IPS-15b (cell line): ENCODE measurements around the gene HSFX4.
"Not testable (repeated sequence)": the region's sequence is repeated elsewhere in the genome, so short reads cannot be mapped to it uniquely, and the experiment has no call there.

Experiments
- H3K27me3 ChIP-seq: one replicate; pipeline ENCODE4 v1.6.1; 2013; ENCODE audit warnings: low read length; ENCODE audit not compliant: control insufficient read depth, insufficient read depth
- H3K36me3 ChIP-seq: one replicate; pipeline ENCODE4 v1.6.1; 2013; ENCODE audit warnings: low read length; ENCODE audit not compliant: control insufficient read depth, insufficient read depth
- H3K4me1 ChIP-seq: one replicate; pipeline ENCODE4 v1.6.1; 2013; ENCODE audit warnings: mild to moderate bottlenecking, low read length; ENCODE audit not compliant: control insufficient read depth, insufficient read depth
- H3K4me3 ChIP-seq: one replicate; pipeline ENCODE4 v1.5.1; 2013; ENCODE audit warnings: low read depth, low read length
- H3K9ac ChIP-seq: one replicate; pipeline ENCODE4 v1.6.1; 2013; ENCODE audit warnings: low read depth, mild to moderate bottlenecking, low read length
- H3K9me3 ChIP-seq: one replicate; pipeline ENCODE4 v1.6.1; 2013; ENCODE audit warnings: mild to moderate bottlenecking, low read length; ENCODE audit not compliant: control insufficient read depth, insufficient read depth

Gene HSFX4

GRCh38 chrX:149924434-149924833 is 4.9 kb upstream of the HSFX4 start:
- not testable (repeated sequence) for H3K9ac ChIP-seq, H3K4me1 ChIP-seq, H3K36me3 ChIP-seq, H3K9me3 ChIP-seq, H3K27me3 ChIP-seq, H3K4me3 ChIP-seq

GRCh38 chrX:149927245-149927963 is 2.0 kb upstream of the HSFX4 start:
- not testable (repeated sequence) for H3K27me3 ChIP-seq, H3K9ac ChIP-seq, H3K4me3 ChIP-seq, H3K4me1 ChIP-seq, H3K9me3 ChIP-seq, H3K36me3 ChIP-seq

DNA sequence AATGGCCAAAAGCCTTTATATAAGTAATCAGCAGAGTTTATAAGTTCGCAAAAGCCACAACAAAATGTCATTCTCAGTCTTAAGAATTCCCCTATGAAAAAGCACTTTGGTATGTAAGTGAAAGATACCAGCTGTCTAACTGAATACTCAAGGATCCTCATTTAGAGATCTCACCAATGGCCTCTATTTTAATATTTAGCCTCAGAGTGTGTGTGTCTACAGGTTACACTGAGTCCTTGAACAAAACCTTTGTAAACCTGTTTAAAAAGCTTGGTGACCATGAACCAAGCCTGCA is 1.5 kb upstream of the HSFX4 start:
- not testable (repeated sequence) for H3K4me3 ChIP-seq, H3K36me3 ChIP-seq

DNA sequence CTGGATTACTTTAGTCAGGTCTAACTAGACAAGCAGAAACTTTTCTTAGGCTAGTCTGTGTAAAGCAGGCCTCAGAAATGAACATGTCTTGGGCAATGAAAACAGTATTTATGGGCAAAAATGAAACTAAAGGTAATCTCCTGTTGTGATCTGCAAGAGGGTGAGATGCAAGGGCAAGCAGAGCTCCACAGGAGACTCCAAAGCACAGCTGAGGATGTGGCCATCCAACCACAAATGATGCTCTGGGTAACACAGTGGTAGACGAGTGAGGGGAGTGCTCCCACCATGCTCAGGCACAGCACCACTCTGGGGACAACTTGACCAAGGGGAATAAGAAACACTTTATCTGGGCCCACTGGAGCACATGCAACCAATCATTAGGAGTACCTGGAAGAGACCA is 738 bp upstream of the HSFX4 start:
- not testable (repeated sequence) for H3K9me3 ChIP-seq, H3K27me3 ChIP-seq, H3K9ac ChIP-seq, H3K4me3 ChIP-seq, H3K4me1 ChIP-seq, H3K36me3 ChIP-seq

More for the DNA sequence above, 1.5 kb upstream of the HSFX4 start:
- not testable (repeated sequence) for H3K4me1 ChIP-seq, H3K9ac ChIP-seq, H3K27me3 ChIP-seq, H3K9me3 ChIP-seq

- H3K27me3 ChIP-seq, H3K4me1 ChIP-seq, H3K9ac ChIP-seq, H3K4me3 ChIP-seq, H3K9me3 ChIP-seq, H3K36me3 ChIP-seq: not testable (repeated sequence)
Measured at GRCh38 chrX:149931355-149931754, 2.0 kb downstream of the HSFX4 start.

- H3K9ac ChIP-seq, H3K4me3 ChIP-seq, H3K9me3 ChIP-seq, H3K36me3 ChIP-seq, H3K4me1 ChIP-seq, H3K27me3 ChIP-seq: not testable (repeated sequence)
Measured at GRCh38 chrX:149932150-149932549, 2.8 kb downstream of the HSFX4 start.

DNA sequence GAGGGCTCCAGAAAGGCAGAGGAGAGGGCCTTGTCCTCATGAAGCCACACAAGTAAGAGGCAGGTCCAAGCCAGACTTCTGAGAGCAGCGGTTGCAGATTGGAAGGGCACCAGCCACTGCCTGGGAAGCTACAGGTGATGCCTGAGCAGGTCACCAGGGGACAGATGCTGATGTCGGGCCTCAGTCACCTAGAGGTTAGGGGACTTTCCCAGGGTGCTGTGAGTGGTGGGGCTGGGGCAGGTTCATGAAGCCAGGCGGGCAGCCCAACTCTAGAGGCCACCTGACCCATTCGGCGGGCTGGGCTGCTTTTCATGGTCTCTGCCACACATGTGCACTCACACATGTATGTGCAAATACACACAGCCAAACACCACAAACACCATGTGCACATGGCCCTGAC is 3.6 kb downstream of the HSFX4 start:
- H3K4me3 ChIP-seq, H3K4me1 ChIP-seq, H3K36me3 ChIP-seq, H3K27me3 ChIP-seq, H3K9ac ChIP-seq, H3K9me3 ChIP-seq: not testable (repeated sequence)

- not testable (repeated sequence) for H3K9ac ChIP-seq, H3K4me1 ChIP-seq, H3K9me3 ChIP-seq, H3K4me3 ChIP-seq, H3K36me3 ChIP-seq, H3K27me3 ChIP-seq
Measured at GRCh38 chrX:149933547-149933946, 4.2 kb downstream of the HSFX4 start.

- H3K9me3 ChIP-seq, H3K27me3 ChIP-seq, H3K4me1 ChIP-seq, H3K36me3 ChIP-seq: not testable (repeated sequence)
- Histone ChIP-seq H3K9ac (peak overlapping the region; percentile 70), H3K4me3 (peak overlapping the region; percentile 77)
Measured at GRCh38 chrX:149937328-149937727, 8.0 kb downstream of the HSFX4 start.

- Histone ChIP-seq H3K36me3 (no peaks in the 10 kb centered on the region), H3K9me3 (no peaks in the 10 kb centered on the region), H3K4me1 (no peaks in the 10 kb centered on the region), H3K9ac (peak overlapping the region; percentile 70), H3K4me3 (peak overlapping the region; percentile 77), H3K27me3 (no peaks in the 10 kb centered on the region)
Measured at GRCh38 chrX:149937871-149938426, 8.6 kb downstream of the HSFX4 start.

- no peaks in the 10 kb centered on the region for H3K4me1 ChIP-seq
- H3K9me3 ChIP-seq, result no peaks in the 10 kb centered on the region
- peak within 1 kb of the TSS; percentile 77 for H3K4me3 ChIP-seq
- peak within 1 kb of the TSS; percentile 73 for H3K9ac ChIP-seq
- H3K36me3 ChIP-seq, result no peaks in the 10 kb centered on the region
- H3K27me3 ChIP-seq, result no peaks in the 10 kb centered on the region
Measured at GRCh38 chrX:149938427-149938880, 9.1 kb downstream of the HSFX4 start, which contains the start of gene EOLA2. EOLA2 (minus strand) TSS chrX:149938491; CDS start chrX:149933874, 4,617 bp downstream.

- Histone ChIP-seq H3K9ac (no peak overlapping the region), H3K4me1 (no peaks in the 10 kb centered on the region), H3K27me3 (no peaks in the 10 kb centered on the region), H3K4me3 (no peak overlapping the region), H3K36me3 (no peaks in the 10 kb centered on the region), H3K9me3 (no peaks in the 10 kb centered on the region)
Measured at GRCh38 chrX:149938881-149939654, 9.7 kb downstream of the HSFX4 start.
